Activated naive CD4-positive, alpha-beta T cell treated with anti-CD3 and anti-CD28 coated beads, Interleukin-2, amount 10 ng/mL, durations not matched to agents 5 hours and 36 hours (primary cell): ENCODE data around the gene HTT. TPM values are rescaled to one million over a fixed set of nuclear protein-coding genes. Genes with fewer than 3 reads are reported as not detected.

Experiments used
- total RNA-seq, 2 experiments: library from RNA; stranded (reverse); gene quantifications; one replicate each; pipeline ENCODE4 v1.2.3, GENCODE V29; 2021

HTT gene
- 10 to 100 TPM; 58.8 to 60.0 TPM for total RNA-seq

DNA sequence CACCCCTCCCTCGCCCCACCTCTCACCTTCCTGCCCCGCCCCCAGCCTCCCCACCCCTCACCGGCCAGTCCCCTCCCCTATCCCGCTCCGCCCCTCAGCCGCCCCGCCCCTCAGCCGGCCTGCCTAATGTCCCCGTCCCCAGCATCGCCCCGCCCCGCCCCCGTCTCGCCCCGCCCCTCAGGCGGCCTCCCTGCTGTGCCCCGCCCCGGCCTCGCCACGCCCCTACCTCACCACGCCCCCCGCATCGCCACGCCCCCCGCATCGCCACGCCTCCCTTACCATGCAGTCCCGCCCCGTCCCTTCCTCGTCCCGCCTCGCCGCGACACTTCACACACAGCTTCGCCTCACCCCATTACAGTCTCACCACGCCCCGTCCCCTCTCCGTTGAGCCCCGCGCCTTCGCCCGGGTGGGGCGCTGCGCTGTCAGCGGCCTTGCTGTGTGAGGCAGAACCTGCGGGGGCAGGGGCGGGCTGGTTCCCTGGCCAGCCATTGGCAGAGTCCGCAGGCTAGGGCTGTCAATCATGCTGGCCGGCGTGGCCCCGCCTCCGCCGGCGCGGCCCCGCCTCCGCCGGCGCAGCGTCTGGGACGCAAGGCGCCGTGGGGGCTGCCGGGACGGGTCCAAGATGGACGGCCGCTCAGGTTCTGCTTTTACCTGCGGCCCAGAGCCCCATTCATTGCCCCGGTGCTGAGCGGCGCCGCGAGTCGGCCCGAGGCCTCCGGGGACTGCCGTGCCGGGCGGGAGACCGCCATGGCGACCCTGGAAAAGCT is at the start of gene HTT, which contains the start of gene HTT-AS:
Gene HTT (plus strand): TSS at position 604 of the 768 bp plus-strand sequence. CDS start 145 bp downstream, at position 749.
Gene HTT-AS (minus strand): TSS at position 461 of the 768 bp plus-strand sequence.

DNA sequence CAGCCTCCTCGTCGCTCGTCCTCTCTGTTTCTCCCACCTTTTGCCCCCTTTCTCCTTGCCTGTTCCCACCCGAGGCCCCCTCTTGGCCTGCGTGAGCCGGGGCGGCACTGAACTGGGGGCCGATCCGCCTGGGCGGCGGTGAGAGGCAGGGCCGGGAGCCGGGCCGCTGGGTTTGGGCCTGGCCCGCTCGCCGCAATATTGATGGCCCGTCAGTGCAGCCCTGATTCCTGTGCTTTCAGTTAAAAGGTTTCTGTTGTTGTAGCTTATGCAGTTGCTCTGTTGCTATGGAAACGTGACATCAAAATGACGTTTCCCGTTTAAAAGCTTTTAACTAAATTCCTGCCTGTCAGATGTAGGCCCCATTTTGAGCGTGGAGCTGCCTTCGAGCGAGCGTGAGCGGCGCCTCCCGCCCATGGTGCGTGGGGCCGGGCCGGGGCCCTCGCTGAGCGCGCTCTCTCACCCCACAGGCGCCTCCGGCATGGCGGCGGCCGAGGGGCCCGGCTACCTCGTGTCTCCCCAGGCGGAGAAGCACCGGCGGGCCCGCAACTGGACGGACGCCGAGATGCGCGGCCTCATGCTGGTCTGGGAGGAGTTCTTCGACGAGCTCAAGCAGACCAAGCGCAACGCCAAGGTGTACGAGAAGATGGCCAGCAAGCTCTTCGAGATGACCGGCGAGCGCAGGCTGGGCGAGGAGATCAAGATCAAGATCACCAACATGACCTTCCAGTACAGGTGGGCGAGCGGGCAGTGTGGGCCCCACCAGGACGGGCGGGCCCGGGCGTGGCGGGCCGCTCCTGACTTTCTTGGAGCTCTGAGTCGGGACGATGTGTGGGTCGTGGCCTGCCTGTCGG is 174.6 kb downstream of the HTT start, which contains the start of gene MSANTD1:
Gene MSANTD1 (plus strand): TSS at position 349 of the 851 bp plus-strand sequence. CDS start 64 bp downstream, at position 413.

DNA sequence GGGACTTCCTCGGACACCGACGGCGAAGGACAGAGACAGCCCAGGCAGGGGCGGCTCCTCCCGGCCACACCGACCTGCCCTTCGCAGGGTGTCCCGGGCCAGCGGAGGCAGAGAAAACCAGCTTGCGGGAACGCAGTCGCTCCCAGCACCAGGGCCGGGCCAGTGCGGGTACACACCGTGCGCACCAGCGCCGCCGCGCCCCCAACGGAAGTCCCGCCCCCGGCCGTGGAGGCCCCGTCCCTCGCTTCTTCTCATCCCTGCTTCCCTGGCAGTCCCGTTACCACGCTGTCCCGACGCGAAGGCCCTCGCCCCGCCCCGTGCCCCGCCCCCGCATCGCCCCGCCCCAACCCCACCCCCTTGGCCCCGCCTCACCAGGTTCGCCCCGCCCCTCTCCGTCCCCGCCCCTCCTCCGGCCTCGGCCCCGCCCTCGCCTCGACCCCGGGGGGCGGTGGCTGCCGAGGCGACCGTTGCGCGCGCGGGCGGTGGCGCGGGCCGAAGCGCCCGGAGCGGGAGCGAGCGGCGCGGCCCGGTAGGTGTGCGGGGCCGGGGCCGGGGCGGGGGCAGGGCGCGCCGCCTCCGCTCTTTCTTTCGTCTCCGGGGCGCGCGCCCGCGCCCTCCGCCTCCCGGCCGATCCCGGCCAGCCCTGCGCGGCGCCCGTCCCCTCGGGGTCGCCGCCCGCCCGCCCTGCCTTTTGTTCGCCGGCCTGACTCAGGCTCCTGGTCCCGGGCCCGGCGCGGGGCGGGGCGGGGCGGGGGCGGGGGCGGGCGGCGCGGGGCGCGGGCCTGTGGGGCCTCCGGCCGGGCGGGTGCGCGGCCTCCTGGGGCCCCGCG is 218.3 kb downstream of the HTT start, which contains the start of gene RGS12:
Gene RGS12 (plus strand): TSS at position 451 of the 830 bp plus-strand sequence. CDS start 23,150 bp downstream, outside the sequence.

Other genes with a start within 250 kb of the HTT start
- gene ADD1, start 230.8 kb upstream of the HTT start, total RNA-seq: 100 to 1,000 TPM; 251 to 258 TPM
- 10 to 100 TPM; 38.3 to 39.0 TPM for gene NOP14, start 111.3 kb upstream of the HTT start, total RNA-seq
- 1 to 10 TPM; 2.4 to 3.3 TPM for gene GRK4, start 111.1 kb upstream of the HTT start, total RNA-seq
- not detected for gene HTT-AS, start 143 bp upstream of the HTT start, total RNA-seq
- 1 to 10 TPM in 1 of 2 experiments, under 1 TPM in 1; 0.93 to 1.1 TPM for gene MSANTD1, start 174.5 kb downstream of the HTT start, total RNA-seq
- 10 to 100 TPM in 1 of 2 experiments, 1 to 10 TPM in 1; 9.8 to 11.4 TPM for gene RGS12, start 218.3 kb downstream of the HTT start, total RNA-seq